B cell (primary cell): ENCODE data around the gene RFTN2. TPM values are rescaled to one million over a fixed set of nuclear protein-coding genes. Genes with fewer than 3 reads are reported as not detected.

ENCODE experiments used
- ATAC-seq: fragments of 200-7000 bp; cut with Tn5 transposase; one replicate; pipeline ENCODE4 v1.10.0; 2021; ENCODE audit warnings: low read depth, mild to moderate bottlenecking, moderate number of reproducible peaks, moderate library complexity
- CTCF ChIA-PET: fragments of 350-600 bp; sonication (Branson Sonifier 250); formaldehyde crosslinking; loops from one replicate; lab custom pipeline; 2021; ENCODE audit warnings: antibody characterized with exemption, inconsistent platforms; lab: Charles Lee
- POLR2A ChIA-PET: fragments of 350-600 bp; sonication (Branson Sonifier 250); formaldehyde crosslinking; loops from one replicate; lab custom pipeline; 2021; ENCODE audit warnings: antibody characterized with exemption; lab: Charles Lee
- DNase-seq: peaks from one replicate; pipeline ENCODE4 v3.0.0; 2013
- H2AFZ ChIP-seq: 2 replicates; pipeline ENCODE4 v1.6.1; 2012; ENCODE audit warnings: mild to moderate bottlenecking, low read depth, low read length; ENCODE audit not compliant: insufficient read depth, poor library complexity, severe bottlenecking
- H3K27ac ChIP-seq, 2 donors: 1 replicate in 1 of 2; 2 replicates in 1 of 2; pipeline ENCODE4 v1.5.1; 2012 to 2013; ENCODE audit warnings: low read length in 2 of 2, mild to moderate bottlenecking in 2 of 2, moderate library complexity in 1 of 2
- H3K27me3 ChIP-seq, 4 experiments: fragments of 200-600 bp in 1 of 4; sonication (generic) in 1 of 4; replicated peaks in 1 of 4; 1 replicate in 2 of 4; 2 replicates in 2 of 4; pipeline versions ENCODE4 v1.6.1 to v1.7.0; 2013 to 2016; ENCODE audit warnings: low read length in 3 of 4, mild to moderate bottlenecking in 2 of 4, mixed read lengths in 1 of 4, moderate library complexity in 1 of 4; ENCODE audit not compliant: insufficient read depth in 4 of 4, control insufficient read depth in 3 of 4; ENCODE audit errors: control extremely low read depth in 1 of 4
- H3K36me3 ChIP-seq, 2 experiments: replicated peaks in 1 of 2; 1 replicate in 1 of 2; 2 replicates in 1 of 2; pipeline versions ENCODE4 v1.6.1 to v1.7.1; 2013; ENCODE audit warnings: low read length in 1 of 2; ENCODE audit not compliant: insufficient read depth in 2 of 2, control insufficient read depth in 1 of 2; ENCODE audit errors: control extremely low read depth in 1 of 2, extremely low read depth in 1 of 2
- H3K4me1 ChIP-seq, 2 donors: fragments of 200-600 bp in 1 of 2; sonication (generic) in 1 of 2; 1 replicate in 1 of 2; 2 replicates in 1 of 2; pipeline versions ENCODE4 v1.5.1 to v1.6.1; 2013 to 2017; ENCODE audit warnings: low read length in 2 of 2; ENCODE audit not compliant: control insufficient read depth in 2 of 2, insufficient read depth in 2 of 2
- H3K4me2 ChIP-seq: replicated peaks from 2 replicates; pipeline ENCODE3; 2012; ENCODE audit warnings: mild to moderate bottlenecking, low read depth, low read length; ENCODE audit not compliant: poor library complexity, severe bottlenecking
- H3K4me3 ChIP-seq, 5 experiments: fragments of 200-600 bp in 1 of 5; sonication (generic) in 1 of 5; 1 replicate in 3 of 5; 2 replicates in 2 of 5; pipeline versions ENCODE4 v1.5.1 to v1.7.0; 2011 to 2016; ENCODE audit warnings: low read length in 4 of 5, mild to moderate bottlenecking in 4 of 5, low read depth in 2 of 5, control low read depth in 1 of 5, moderate library complexity in 1 of 5; ENCODE audit not compliant: insufficient read depth in 1 of 5; ENCODE audit errors: control extremely low read depth in 1 of 5, extremely low read depth in 1 of 5
- H3K79me2 ChIP-seq: fragments of 200-600 bp; sonication (generic); one replicate; pipeline ENCODE4 v1.6.0; 2016; ENCODE audit warnings: low read length; ENCODE audit not compliant: control insufficient read depth, insufficient read depth
- H3K9ac ChIP-seq: fragments of 200-600 bp; sonication (generic); 2 replicates; pipeline ENCODE4 v1.6.1; 2017; ENCODE audit warnings: mild to moderate bottlenecking, low read length, moderate library complexity
- H3K9me3 ChIP-seq, 3 donors: one replicate each; pipeline versions ENCODE4 v1.6.1 to v1.7.1; 2013; ENCODE audit warnings: low read length in 2 of 3; ENCODE audit not compliant: control insufficient read depth in 2 of 3, insufficient read depth in 1 of 3; ENCODE audit errors: control extremely low read depth in 1 of 3
- H4K20me1 ChIP-seq: 2 replicates; pipeline ENCODE4 v1.6.0; 2012; ENCODE audit warnings: mild to moderate bottlenecking, low read length; ENCODE audit not compliant: insufficient read depth, control insufficient read depth, poor library complexity, severe bottlenecking
- H3K27ac Mint-ChIP-seq: one replicate; pipeline ENCODE4 v1.8.0; 2021; ENCODE audit warnings: mixed read lengths
- H3K27me3 Mint-ChIP-seq: one replicate; pipeline ENCODE4 v1.8.0; 2021; ENCODE audit warnings: mixed read lengths
- H3K4me1 Mint-ChIP-seq: one replicate; pipeline ENCODE4 v1.8.0; 2021; ENCODE audit warnings: mixed read lengths
- H3K4me3 Mint-ChIP-seq: one replicate; pipeline ENCODE4 v1.8.0; 2021; ENCODE audit warnings: mixed read lengths
- H3K9me3 Mint-ChIP-seq: one replicate; pipeline ENCODE4 v1.8.0; 2022; ENCODE audit warnings: mixed read lengths; ENCODE audit not compliant: insufficient read depth
- EZH2 ChIP-seq: IDR thresholded peaks from 2 replicates; pipeline ENCODE4 v1.6.1; 2012; ENCODE audit warnings: borderline replicate concordance, low read depth, mild to moderate bottlenecking, moderate library complexity, low read length; ENCODE audit not compliant: insufficient read depth, poor library complexity, severe bottlenecking
- WGBS: methylation state at CpG from one replicate; pipeline ENCODE4 v1.1.5; 2013; ENCODE audit warnings: missing lambda C conversion rate; ENCODE audit not compliant: insufficient coverage; 5-methylcytosine and 5-hydroxymethylcytosine counted together
- intact Hi-C: fragments of 100-400 bp; cut with micrococcal nuclease; formaldehyde crosslinking; loops from one replicate; pipeline ENCODE4 v1.10.0; 2022
- polyA plus RNA-seq: library from polyadenylated mRNA; depleted of rRNA; stranded (reverse); fragments of >200 nt; gene quantifications from 2 replicates; pipeline ENCODE4 v1.2.3, GENCODE V29; 2012
- total RNA-seq, 2 donors: library from RNA; stranded (reverse); fragments of 120-200 nt in 1 of 2; gene quantifications; 1 replicate in 1 of 2; 2 replicates in 1 of 2; pipeline versions ENCODE4 v1.2.3 to v1.2.4, GENCODE V29; 2013 to 2022
- TF ChIP-seq, protein P1 (sequence below): fragments of 200-600 bp; IDR thresholded peaks from one replicate; pipeline ENCODE4 v1.8.0; 2022; ENCODE audit warnings: antibody characterized with exemption, mild to moderate bottlenecking

Gene RFTN2
- total and polyA plus RNA-seq, 2 donors (not counting 1 experiment from before 2014, with no cell fraction given) = not detected

GRCh38 chr2:197669077-197669476 is 6.3 kb downstream of the RFTN2 start:
- no peak overlapping the region for H3K27ac Mint-ChIP-seq
- Histone ChIP-seq H3K4me3 (no peak overlapping the region), H3K79me2 (no peaks in the 10 kb centered on the region), H3K4me1 (no peaks in the 10 kb centered on the region), H3K27me3 (peaks cover 0 to 11% (median 3%) of the 10 kb centered on the region in 4 experiments), H4K20me1 (no peaks in the 10 kb centered on the region), H3K9ac (no peak overlapping the region), H3K27ac (no peak overlapping the region), H3K36me3 (no peaks in the 10 kb centered on the region), H3K9me3 (peaks cover 1 to 22% (median 7%) of the 10 kb centered on the region in 3 donors), H2AFZ (no peak overlapping the region), H3K4me2 (no peak overlapping the region)
- peaks cover 16% of the 10 kb centered on the region for H3K27me3 Mint-ChIP-seq
- ChIA-PET POLR2A (no interaction called here), CTCF (no interaction called here)
- ATAC-seq (no peak), DNase-seq (no peak)
- intact Hi-C loops = no loop called here
- no peak for TF ChIP-seq EZH2
- TF ChIP-seq, protein P1, sequence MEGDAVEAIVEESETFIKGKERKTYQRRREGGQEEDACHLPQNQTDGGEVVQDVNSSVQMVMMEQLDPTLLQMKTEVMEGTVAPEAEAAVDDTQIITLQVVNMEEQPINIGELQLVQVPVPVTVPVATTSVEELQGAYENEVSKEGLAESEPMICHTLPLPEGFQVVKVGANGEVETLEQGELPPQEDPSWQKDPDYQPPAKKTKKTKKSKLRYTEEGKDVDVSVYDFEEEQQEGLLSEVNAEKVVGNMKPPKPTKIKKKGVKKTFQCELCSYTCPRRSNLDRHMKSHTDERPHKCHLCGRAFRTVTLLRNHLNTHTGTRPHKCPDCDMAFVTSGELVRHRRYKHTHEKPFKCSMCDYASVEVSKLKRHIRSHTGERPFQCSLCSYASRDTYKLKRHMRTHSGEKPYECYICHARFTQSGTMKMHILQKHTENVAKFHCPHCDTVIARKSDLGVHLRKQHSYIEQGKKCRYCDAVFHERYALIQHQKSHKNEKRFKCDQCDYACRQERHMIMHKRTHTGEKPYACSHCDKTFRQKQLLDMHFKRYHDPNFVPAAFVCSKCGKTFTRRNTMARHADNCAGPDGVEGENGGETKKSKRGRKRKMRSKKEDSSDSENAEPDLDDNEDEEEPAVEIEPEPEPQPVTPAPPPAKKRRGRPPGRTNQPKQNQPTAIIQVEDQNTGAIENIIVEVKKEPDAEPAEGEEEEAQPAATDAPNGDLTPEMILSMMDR = no peak
- no peaks in the 10 kb centered on the region for H3K4me1 Mint-ChIP-seq
- H3K4me3 Mint-ChIP-seq = no peak overlapping the region
- H3K9me3 Mint-ChIP-seq = peaks cover 9% of the 10 kb centered on the region

DNA sequence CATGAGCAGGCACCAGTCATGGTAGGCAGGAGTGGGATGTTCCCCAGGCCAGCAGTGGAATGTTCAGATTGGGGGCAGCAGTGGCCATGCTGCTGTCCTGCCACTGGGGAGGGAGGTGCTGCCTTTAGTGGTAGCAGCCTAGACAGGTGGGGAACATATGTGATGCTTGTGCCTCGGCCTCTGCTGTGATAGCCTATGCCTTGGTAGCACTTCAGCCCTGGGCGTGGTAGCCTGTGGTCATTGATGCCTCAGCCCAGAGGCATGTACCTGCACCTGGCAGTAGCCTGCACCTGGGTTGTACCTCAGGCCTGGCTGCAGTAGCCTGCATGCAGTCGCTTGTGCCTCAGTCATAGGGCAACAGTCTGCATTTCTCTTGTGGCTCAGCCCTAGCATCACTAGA is 7.1 kb downstream of the RFTN2 start:
- H3K27me3 ChIP-seq = peaks cover 0 to 11% (median 3%) of the 10 kb centered on the region in 4 experiments
- peaks cover 16% of the 10 kb centered on the region for H3K27me3 Mint-ChIP-seq
- peaks cover 1 to 22% (median 7%) of the 10 kb centered on the region in 3 donors for H3K9me3 ChIP-seq
- no peak overlapping the region for H3K4me3 ChIP-seq
- no peak overlapping the region for H2AFZ ChIP-seq
- H3K4me1 ChIP-seq = no peaks in the 10 kb centered on the region
- no peak overlapping the region for H3K4me3 Mint-ChIP-seq
- intact Hi-C loops = no loop called here
- no peak for TF ChIP-seq EZH2
- TF ChIP-seq, protein P1 = no peak
- no peak overlapping the region for H3K4me2 ChIP-seq
- H3K27ac Mint-ChIP-seq = no peak overlapping the region
- H3K79me2 ChIP-seq = no peaks in the 10 kb centered on the region
- H3K9ac ChIP-seq = no peak overlapping the region
- WGBS = 84% methylated on average over 3 of the region's 3 CpGs
- ChIA-PET POLR2A (no interaction called here), CTCF (no interaction called here)
- H4K20me1 ChIP-seq = no peaks in the 10 kb centered on the region
- peaks cover 9% of the 10 kb centered on the region for H3K9me3 Mint-ChIP-seq
- ATAC-seq (no peak), DNase-seq (no peak)
- no peaks in the 10 kb centered on the region for H3K36me3 ChIP-seq
- no peaks in the 10 kb centered on the region for H3K4me1 Mint-ChIP-seq
- no peak overlapping the region for H3K27ac ChIP-seq
